Activated naive CD8-positive, alpha-beta T cell treated with anti-CD3 and anti-CD28 coated beads, Interleukin-2, amount 50 U/mL, for 24 hours (primary cell): ENCODE results near the gene KPNA4.

Experiments used
- ATAC-seq: fragments of 150-1000 bp; cut with Tn5 transposase; one replicate; pipeline ENCODE4 v1.10.0; 2021
- DNase-seq: peaks from one replicate; pipeline ENCODE4 v3.0.0; 2021
- H3K27ac Mint-ChIP-seq: one replicate; pipeline ENCODE4 v1.8.0; 2021; ENCODE audit warnings: mild to moderate bottlenecking, mixed read lengths
- H3K27me3 Mint-ChIP-seq: one replicate; pipeline ENCODE4 v1.8.0; 2021; ENCODE audit warnings: mixed read lengths
- H3K36me3 Mint-ChIP-seq: one replicate; pipeline ENCODE4 v1.8.0; 2021; ENCODE audit warnings: low read depth, mixed read lengths
- H3K4me1 Mint-ChIP-seq: one replicate; pipeline ENCODE4 v1.8.0; 2021; ENCODE audit warnings: mixed read lengths
- H3K4me3 Mint-ChIP-seq: one replicate; pipeline ENCODE4 v1.8.0; 2021; ENCODE audit warnings: mild to moderate bottlenecking, moderate library complexity, mixed read lengths
- H3K9me3 Mint-ChIP-seq: one replicate; pipeline ENCODE4 v1.8.0; 2021; ENCODE audit warnings: mixed read lengths

The KPNA4 gene

DNA sequence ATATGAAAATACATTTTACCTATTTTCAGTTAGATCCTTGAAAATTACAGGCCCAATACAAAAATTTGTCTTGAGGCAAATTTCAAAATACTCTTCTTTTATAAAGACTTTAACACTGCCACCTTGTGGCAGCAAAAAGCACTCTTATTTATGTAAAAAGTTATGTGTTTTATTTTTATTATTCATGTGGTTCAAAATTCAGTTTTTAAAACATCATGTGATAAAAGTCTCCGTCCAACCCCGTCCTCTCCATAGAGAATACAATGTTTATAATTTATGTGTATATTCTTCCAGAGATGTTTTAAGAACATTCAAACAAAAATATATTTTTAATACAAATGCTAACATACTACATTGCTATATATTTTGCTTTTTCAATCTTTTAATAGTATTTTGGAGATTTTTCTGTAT is 78.9 kb downstream of the KPNA4 start:
- H3K36me3 Mint-ChIP-seq, result no peaks in the 10 kb centered on the region
- no peak for ATAC-seq
- peaks cover 3% of the 10 kb centered on the region for H3K27me3 Mint-ChIP-seq
- peaks cover 2% of the 10 kb centered on the region for H3K4me1 Mint-ChIP-seq
- DNase-seq, result no peak
- no peak overlapping the region for H3K27ac Mint-ChIP-seq
- H3K4me3 Mint-ChIP-seq, result no peak overlapping the region
- no peaks in the 10 kb centered on the region for H3K9me3 Mint-ChIP-seq

DNA sequence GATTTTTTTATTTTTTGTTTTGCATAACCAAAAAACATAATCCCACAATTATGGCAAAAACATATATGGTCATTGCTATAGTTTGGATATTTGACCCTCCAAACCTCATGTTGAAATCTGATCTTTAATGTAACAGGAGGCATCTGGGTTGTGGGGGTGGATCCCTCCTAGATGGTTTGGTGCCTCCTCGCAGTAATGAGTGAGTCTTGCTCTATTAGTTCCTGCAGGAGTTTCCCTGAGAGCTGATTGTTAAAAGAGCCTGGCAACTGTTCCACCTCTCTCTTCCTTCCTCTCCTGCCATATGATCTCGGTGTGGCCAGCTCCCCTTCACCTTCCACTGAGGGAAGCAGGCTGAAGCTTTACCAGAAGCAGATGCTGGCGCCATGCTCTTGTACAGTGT is 82.6 kb downstream of the KPNA4 start:
- Mint-ChIP-seq H3K27ac (no peak overlapping the region), H3K27me3 (peaks cover 3% of the 10 kb centered on the region), H3K4me1 (peaks cover 2% of the 10 kb centered on the region), H3K36me3 (no peaks in the 10 kb centered on the region), H3K9me3 (no peaks in the 10 kb centered on the region), H3K4me3 (no peak overlapping the region)
- ATAC-seq (no peak), DNase-seq (no peak)

DNA sequence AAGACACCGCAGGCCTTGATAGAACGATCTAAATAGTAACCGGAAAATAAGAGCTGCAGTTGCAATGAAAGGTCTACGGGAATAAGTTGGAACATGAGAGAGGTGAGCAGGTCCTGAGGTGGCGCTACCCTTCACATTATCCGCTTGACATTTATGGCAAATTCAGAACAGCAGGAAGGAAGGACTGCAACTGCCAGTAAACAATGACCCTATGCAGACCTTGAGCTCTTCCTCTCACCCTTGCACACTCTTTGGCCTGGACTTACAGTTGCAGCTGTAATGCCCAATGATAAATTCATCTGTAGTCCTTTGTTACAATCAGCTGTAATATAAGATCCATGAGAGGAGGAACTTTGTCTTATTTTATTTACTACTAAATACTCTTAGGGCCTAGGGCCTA is 83.5 kb downstream of the KPNA4 start:
- DNase-seq (no peak), ATAC-seq (no peak)
- H3K36me3 Mint-ChIP-seq, result no peaks in the 10 kb centered on the region
- H3K4me3 Mint-ChIP-seq, result no peak overlapping the region
- peaks cover 6% of the 10 kb centered on the region for H3K27me3 Mint-ChIP-seq
- no peaks in the 10 kb centered on the region for H3K9me3 Mint-ChIP-seq
- H3K4me1 Mint-ChIP-seq, result peaks cover 2% of the 10 kb centered on the region
- H3K27ac Mint-ChIP-seq, result no peak overlapping the region

DNA sequence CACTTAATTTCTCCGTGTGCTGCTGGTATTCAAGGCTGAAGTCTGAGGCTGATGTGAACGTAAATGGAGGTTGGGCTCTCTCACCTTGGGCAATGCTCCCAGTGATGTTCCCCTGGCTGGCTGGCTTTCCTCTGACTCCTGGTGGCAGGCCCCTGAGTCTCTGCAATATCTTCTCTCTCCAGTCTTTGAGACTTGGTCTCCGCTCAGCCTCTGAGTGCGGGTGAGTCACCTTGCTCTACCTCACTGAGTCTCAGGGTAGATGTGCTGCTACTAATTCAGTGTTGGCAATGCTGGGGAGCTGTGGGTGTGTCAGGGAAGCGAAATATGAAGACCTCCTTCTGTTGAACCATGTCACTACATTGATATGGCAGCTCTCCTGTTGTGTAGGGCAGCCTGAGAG is 84.4 kb downstream of the KPNA4 start:
- no peak for ATAC-seq
- peaks cover 6% of the 10 kb centered on the region for H3K27me3 Mint-ChIP-seq
- no peak overlapping the region for H3K4me3 Mint-ChIP-seq
- peaks cover 2% of the 10 kb centered on the region for H3K4me1 Mint-ChIP-seq
- no peaks in the 10 kb centered on the region for H3K9me3 Mint-ChIP-seq
- no peak for DNase-seq
- no peak overlapping the region for H3K27ac Mint-ChIP-seq
- no peaks in the 10 kb centered on the region for H3K36me3 Mint-ChIP-seq

DNA sequence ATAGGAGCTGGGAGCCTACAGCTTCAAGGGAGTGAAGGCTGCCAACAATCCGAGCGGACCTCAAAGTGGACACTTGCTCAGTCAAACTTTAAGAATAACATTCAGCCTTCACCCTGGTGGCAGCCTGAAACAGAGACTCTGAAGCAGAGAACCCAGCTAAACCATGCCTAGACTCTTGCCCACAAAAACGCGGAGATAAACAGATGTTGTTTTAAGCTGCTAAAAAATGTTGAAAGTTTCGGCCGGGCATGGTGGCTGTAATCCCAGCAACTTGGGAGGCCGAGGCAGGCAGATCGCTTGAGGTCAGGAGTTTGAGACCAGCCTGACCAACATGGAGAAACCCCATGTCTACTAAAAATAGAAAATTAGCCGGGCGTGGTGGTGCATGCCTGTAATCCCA is 86.0 kb downstream of the KPNA4 start:
- Mint-ChIP-seq H3K4me1 (no peaks in the 10 kb centered on the region), H3K4me3 (no peak overlapping the region), H3K27me3 (peaks cover 5% of the 10 kb centered on the region), H3K36me3 (no peaks in the 10 kb centered on the region), H3K27ac (no peak overlapping the region), H3K9me3 (no peaks in the 10 kb centered on the region)
- ATAC-seq, result no peak
- no peak for DNase-seq

DNA sequence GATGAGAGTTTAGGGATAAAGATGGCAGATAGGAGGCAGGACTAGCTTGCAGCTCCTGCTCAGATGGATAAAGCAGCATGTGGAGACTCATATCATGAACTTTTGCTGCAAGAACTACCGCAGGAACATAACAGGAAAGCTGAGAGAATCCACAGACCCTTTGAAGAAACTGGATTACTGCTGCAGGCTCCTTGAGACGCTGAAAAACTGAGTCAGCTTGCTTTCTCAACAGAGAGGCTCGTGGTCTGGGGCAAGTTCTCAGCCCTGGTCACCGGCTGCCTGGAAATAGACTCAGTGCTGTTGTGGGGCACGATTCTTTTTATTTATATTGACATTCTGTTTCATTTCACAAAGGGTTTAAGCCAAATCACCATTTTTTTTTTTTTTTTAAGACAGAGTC is 87.0 kb downstream of the KPNA4 start:
- Mint-ChIP-seq H3K4me3 (no peak overlapping the region), H3K27ac (no peak overlapping the region), H3K27me3 (peaks cover 5% of the 10 kb centered on the region), H3K9me3 (no peaks in the 10 kb centered on the region), H3K36me3 (no peaks in the 10 kb centered on the region), H3K4me1 (no peaks in the 10 kb centered on the region)
- DNase-seq (no peak), ATAC-seq (no peak)

DNA sequence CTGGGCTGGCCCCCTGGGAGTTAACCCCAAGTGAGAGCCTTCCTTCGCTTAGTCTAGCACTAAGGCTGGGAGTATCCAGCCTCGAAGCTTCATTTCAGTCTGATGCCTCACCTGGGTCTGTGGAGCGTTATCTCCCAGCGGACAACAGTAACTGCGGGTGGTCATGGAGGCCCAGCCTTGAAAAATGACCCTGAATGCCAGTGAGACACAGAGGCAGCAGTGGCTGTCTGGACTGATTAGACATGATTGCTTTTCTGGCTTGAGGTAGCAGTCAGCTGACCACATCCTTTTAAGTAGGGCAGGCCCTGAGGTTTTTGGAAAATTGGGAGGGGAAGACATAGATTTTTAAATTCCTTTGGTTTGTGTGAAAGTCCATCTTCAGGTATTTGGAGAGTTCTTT is 87.6 kb downstream of the KPNA4 start:
- DNase-seq, result no peak
- no peak overlapping the region for H3K27ac Mint-ChIP-seq
- no peaks in the 10 kb centered on the region for H3K36me3 Mint-ChIP-seq
- no peak overlapping the region for H3K4me3 Mint-ChIP-seq
- H3K27me3 Mint-ChIP-seq, result peaks cover 5% of the 10 kb centered on the region
- no peak for ATAC-seq
- no peaks in the 10 kb centered on the region for H3K4me1 Mint-ChIP-seq
- H3K9me3 Mint-ChIP-seq, result no peaks in the 10 kb centered on the region

DNA sequence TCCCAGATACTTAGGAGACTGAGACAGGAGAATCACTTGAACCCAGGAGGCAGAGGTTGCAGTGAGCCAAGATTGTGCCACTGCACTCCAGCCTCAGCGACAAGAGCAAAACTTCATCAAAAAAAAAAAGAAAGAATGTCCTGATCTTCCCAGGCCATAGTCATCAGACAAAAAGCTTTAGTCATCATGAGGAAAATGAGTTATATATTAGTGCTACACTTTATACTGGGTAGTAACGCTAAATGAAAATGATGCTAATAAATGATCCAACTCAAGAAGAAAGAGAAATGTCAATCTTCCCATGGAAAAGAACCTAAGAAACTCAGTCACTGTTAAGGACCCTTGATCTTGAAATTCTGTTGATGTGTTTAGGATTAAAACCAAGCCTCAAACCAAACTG is 89.5 kb downstream of the KPNA4 start:
- no peak overlapping the region for H3K27ac Mint-ChIP-seq
- H3K4me1 Mint-ChIP-seq, result no peaks in the 10 kb centered on the region
- H3K36me3 Mint-ChIP-seq, result peaks cover 2% of the 10 kb centered on the region
- no peaks in the 10 kb centered on the region for H3K9me3 Mint-ChIP-seq
- ATAC-seq (no peak), DNase-seq (no peak)
- H3K27me3 Mint-ChIP-seq, result peaks cover 8% of the 10 kb centered on the region
- H3K4me3 Mint-ChIP-seq, result no peak overlapping the region

DNA sequence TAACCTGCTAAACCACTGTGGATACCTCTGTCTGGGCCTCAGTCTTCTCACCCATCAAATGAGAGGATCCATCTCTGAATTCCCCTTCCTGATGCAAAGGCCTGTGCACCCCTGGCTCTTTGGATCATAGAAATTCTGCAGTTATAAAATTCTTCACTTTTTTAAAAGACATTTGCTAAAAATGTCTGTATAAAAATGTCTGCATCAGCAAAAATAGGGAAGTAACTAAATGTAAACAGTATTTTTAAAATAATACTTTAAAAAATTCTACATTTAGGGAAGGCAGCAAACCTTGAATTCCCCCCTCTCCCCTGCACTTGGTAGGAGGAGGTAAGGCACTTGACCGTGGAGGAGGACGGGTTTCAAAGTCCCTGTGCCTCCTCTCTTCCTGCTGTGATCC is 90.2 kb downstream of the KPNA4 start:
- DNase-seq, result no peak
- Mint-ChIP-seq H3K27me3 (peaks cover 8% of the 10 kb centered on the region), H3K4me3 (no peak overlapping the region), H3K27ac (no peak overlapping the region), H3K36me3 (peaks cover 2% of the 10 kb centered on the region), H3K9me3 (no peaks in the 10 kb centered on the region), H3K4me1 (no peaks in the 10 kb centered on the region)
- ATAC-seq, result no peak

DNA sequence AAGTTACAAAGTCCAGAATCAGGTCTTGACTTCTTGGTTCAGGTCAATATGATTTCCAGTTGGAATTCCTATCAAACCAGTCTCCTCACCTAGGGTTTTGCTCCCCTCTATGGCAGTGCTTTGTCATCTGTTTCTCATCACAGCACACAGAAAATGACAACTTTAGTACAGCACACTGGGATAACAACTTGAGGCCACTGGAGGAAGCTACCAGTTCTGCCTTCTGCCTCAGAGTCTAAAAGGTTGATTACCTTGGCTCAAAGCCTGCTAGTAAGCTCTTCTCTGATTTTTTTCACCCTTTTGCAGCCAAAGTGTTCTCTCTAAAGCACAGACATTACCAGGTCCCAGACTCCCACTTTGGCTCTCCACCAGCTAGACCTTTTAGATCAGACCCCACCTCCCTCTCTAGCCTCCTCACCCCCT is 90.9 kb downstream of the KPNA4 start:
- Mint-ChIP-seq H3K9me3 (peaks cover 7% of the 10 kb centered on the region), H3K4me1 (no peaks in the 10 kb centered on the region)

DNA sequence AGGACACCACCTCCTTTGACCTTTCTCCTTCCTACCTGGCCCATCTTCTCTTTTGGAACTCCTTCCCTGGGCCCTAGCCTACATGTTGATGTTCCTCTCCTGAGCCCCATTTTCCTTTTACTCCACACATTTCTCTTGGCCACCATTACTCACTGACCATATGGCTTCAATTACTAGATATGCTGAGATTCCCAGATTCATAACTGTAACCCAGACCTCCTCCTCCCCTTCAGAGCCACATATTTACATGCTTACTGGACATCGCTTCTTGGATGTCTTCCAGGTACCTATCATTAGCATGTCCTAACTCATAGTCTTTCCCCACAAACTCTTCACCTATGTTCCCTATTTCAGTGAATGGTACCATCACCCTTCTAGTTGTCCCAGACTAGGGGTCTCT is 91.4 kb downstream of the KPNA4 start:
- ATAC-seq, result no peak
- peaks cover 11% of the 10 kb centered on the region for H3K9me3 Mint-ChIP-seq
- no peak overlapping the region for H3K27ac Mint-ChIP-seq
- H3K4me1 Mint-ChIP-seq, result no peaks in the 10 kb centered on the region
- peaks cover 11% of the 10 kb centered on the region for H3K27me3 Mint-ChIP-seq
- H3K36me3 Mint-ChIP-seq, result peaks cover 7% of the 10 kb centered on the region
- H3K4me3 Mint-ChIP-seq, result no peak overlapping the region
- no peak for DNase-seq

More for the DNA sequence above, 90.9 kb downstream of the KPNA4 start:
- Mint-ChIP-seq H3K36me3 (peaks cover 7% of the 10 kb centered on the region), H3K4me3 (no peak overlapping the region), H3K27ac (no peak overlapping the region), H3K27me3 (peaks cover 8% of the 10 kb centered on the region)
- no peak for DNase-seq
- no peak for ATAC-seq

DNA sequence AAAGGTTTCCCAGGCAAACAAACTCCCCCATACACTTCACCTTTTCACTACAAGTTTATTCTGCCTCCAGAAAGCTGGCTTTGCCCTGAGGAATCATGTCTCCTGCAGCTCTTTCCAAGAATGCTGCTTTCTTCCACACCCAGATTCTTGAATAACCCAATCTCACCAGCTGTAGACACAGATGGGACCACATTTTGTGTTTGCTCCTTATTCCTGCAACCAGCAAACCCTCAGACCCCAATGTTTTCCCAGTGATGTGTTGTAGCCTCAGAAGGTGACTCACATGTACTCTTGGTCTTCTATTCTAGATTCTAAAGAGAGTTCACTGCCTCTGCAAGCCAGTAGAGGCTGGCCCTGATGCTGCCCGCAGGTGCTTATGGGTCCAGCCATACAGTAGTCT is 92.2 kb downstream of the KPNA4 start:
- peaks cover 14% of the 10 kb centered on the region for H3K9me3 Mint-ChIP-seq
- no peak overlapping the region for H3K4me3 Mint-ChIP-seq
- DNase-seq, result no peak
- peaks cover 7% of the 10 kb centered on the region for H3K36me3 Mint-ChIP-seq
- ATAC-seq, result no peak
- H3K4me1 Mint-ChIP-seq, result no peaks in the 10 kb centered on the region
- peaks cover 14% of the 10 kb centered on the region for H3K27me3 Mint-ChIP-seq
- no peak overlapping the region for H3K27ac Mint-ChIP-seq

DNA sequence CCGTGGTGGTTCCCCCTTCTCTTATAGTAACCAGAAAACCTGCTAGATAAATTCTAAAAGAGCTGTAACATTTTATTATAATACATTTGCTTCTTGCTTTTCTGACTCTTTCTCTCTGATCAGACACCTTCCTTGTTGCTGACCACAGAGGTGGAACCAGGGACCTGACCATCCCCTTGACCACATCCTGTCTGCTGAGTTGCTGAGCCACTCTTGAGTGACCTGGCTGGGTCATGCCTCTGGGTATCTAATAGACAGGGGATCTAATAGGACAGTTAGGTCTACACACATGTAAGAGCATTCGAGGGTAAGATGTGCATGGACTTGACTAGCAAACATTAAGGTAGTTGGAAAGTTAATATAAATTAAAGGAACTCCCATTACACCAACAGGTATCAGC is 93.0 kb downstream of the KPNA4 start:
- H3K4me1 Mint-ChIP-seq, result no peaks in the 10 kb centered on the region
- H3K9me3 Mint-ChIP-seq, result peaks cover 14% of the 10 kb centered on the region
- ATAC-seq, result no peak
- no peak overlapping the region for H3K27ac Mint-ChIP-seq
- H3K4me3 Mint-ChIP-seq, result no peak overlapping the region
- DNase-seq, result no peak
- H3K27me3 Mint-ChIP-seq, result peaks cover 14% of the 10 kb centered on the region
- peaks cover 7% of the 10 kb centered on the region for H3K36me3 Mint-ChIP-seq

DNA sequence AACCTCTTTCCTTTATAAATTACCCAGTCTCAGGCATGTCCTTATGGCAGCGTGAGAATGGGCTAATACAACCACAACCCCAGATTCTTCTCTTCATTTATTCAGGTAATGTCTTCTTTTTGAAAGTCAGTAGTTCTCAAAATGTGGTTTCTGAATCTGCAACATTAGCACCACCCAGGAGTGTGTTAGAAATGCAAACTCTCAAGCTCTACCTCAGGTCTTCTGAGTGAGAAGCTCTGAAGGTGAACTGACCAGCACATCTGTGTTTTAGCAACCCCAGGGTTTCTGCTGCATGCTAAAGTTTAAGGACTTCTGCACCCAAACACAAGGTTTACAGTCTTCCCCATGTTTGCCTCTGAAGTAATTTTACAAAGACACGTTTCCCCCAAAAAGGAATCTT is 93.5 kb downstream of the KPNA4 start:
- peaks cover 14% of the 10 kb centered on the region for H3K9me3 Mint-ChIP-seq
- H3K36me3 Mint-ChIP-seq, result peaks cover 7% of the 10 kb centered on the region
- no peak overlapping the region for H3K27ac Mint-ChIP-seq
- no peak for ATAC-seq
- H3K4me3 Mint-ChIP-seq, result no peak overlapping the region
- no peak for DNase-seq
- peaks cover 13% of the 10 kb centered on the region for H3K27me3 Mint-ChIP-seq
- H3K4me1 Mint-ChIP-seq, result no peaks in the 10 kb centered on the region

DNA sequence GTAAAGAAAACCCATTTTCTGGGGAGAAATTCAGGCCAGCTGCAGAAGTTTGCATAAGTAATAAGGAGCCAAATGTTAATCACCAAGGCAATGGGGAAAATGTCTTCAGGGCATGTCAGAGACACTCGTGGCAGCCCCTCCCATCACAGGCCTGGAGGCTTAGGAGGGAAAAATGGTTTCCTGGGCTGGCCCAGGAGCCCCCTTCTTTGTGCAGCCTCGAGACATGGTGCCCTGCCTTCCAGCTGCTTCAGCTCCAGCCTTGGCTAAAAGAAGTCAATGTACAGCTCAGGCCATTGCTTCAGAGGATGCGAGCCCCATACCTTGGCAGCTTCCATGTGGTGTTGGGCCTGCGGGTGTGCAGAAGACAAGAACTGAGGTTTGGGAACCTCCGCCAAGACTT is 95.2 kb downstream of the KPNA4 start:
- Mint-ChIP-seq H3K4me1 (no peaks in the 10 kb centered on the region), H3K36me3 (peaks cover 7% of the 10 kb centered on the region), H3K27ac (no peak overlapping the region), H3K9me3 (peaks cover 14% of the 10 kb centered on the region), H3K27me3 (peaks cover 13% of the 10 kb centered on the region), H3K4me3 (no peak overlapping the region)
- ATAC-seq (no peak), DNase-seq (no peak)

DNA sequence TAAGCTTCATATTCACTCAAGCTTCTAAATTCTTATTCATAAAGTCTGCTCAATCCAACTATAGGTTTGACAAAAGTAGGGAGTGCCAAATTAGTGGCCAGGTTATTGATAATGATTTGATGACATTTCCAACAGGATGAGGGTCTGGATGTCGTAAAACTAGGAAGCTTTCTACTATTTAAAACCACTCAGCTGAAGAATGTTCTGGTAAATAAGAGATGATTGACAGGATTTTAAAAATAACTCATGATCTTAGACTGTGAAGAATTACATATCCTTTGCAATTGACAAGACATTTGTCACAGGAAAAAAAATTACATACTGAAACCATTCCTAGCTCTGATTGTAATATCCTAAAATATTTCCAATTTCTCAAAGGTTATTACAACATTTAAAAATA is 100.4 kb downstream of the KPNA4 start:
- H3K27me3 Mint-ChIP-seq, result peaks cover 8% of the 10 kb centered on the region

More for the DNA sequence above, 100.4 kb downstream of the KPNA4 start:
- ATAC-seq (no peak), DNase-seq (no peak)
- H3K36me3 Mint-ChIP-seq, result peaks cover 4% of the 10 kb centered on the region
- no peak overlapping the region for H3K4me3 Mint-ChIP-seq
- H3K27ac Mint-ChIP-seq, result no peak overlapping the region
- H3K4me1 Mint-ChIP-seq, result no peaks in the 10 kb centered on the region
- peaks cover 13% of the 10 kb centered on the region for H3K9me3 Mint-ChIP-seq
